SU-DHL-6 (cell line): Measurements from ENCODE around the gene NHS.

Source experiments
- EZH2phosphoT487 ChIP-seq: fragments of 200-600 bp; sonication (generic), shearing (Covaris generic); conservative IDR thresholded peaks from 2 replicates; pipeline ENCODE4 v1.6.1; 2018; ENCODE audit warnings: mild to moderate bottlenecking, antibody characterized with exemption, low read length, moderate library complexity, mixed read lengths
- TF ChIP-seq, protein P1 (sequence below): fragments of 200-600 bp; sonication (generic); IDR thresholded peaks from one replicate; pipeline ENCODE4 v1.5.1; 2017; ENCODE audit warnings: antibody characterized with exemption, mild to moderate bottlenecking, low read length, moderate library complexity; ENCODE audit not compliant: insufficient read depth, poor library complexity, severe bottlenecking

DNA sequence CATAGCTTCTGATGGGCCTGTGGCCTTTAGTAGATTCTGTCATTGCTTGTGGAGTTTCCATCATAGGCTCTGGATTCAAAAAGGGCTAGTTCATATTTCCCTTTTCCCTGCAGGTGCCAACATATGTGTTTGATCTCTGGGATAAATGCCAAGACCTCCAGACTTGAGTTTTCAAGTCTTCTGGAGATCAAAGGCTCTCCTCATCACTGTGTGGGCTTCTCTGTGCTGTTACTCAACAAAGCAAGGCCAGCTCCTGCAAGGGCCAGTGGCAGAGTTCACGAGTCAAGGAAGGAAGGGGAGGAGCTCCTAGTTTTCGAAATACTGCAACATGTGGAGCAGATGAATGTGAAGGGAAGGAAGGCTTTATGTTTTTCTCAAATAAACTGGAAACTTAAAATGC, 299.6 kb downstream of the NHS start:
- TF ChIP-seq, protein P1, sequence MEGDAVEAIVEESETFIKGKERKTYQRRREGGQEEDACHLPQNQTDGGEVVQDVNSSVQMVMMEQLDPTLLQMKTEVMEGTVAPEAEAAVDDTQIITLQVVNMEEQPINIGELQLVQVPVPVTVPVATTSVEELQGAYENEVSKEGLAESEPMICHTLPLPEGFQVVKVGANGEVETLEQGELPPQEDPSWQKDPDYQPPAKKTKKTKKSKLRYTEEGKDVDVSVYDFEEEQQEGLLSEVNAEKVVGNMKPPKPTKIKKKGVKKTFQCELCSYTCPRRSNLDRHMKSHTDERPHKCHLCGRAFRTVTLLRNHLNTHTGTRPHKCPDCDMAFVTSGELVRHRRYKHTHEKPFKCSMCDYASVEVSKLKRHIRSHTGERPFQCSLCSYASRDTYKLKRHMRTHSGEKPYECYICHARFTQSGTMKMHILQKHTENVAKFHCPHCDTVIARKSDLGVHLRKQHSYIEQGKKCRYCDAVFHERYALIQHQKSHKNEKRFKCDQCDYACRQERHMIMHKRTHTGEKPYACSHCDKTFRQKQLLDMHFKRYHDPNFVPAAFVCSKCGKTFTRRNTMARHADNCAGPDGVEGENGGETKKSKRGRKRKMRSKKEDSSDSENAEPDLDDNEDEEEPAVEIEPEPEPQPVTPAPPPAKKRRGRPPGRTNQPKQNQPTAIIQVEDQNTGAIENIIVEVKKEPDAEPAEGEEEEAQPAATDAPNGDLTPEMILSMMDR = no peak
- no peak for TF ChIP-seq EZH2phosphoT487
